DMS153 treated with DMSO at 0.1 percent for 48 hours (cell line): ENCODE measurements around the gene POT1.
A peak's percentile ranks its signal among the peaks of the same experiment; 100 is the strongest.

Experiments used
- DNase-seq: peaks from one replicate; lab custom pipeline; 2025; ENCODE audit not compliant: unreplicated experiment; lab: John Stamatoyannopoulos, UW

Gene POT1

GRCh38 chr7:124810605-124811004 lies 119.0 kb downstream of the POT1 start:
- DNase-seq: no peak

- no peak for DNase-seq
Observed at GRCh38 chr7:124808206-124808605, 121.4 kb downstream of the POT1 start.

GRCh38 chr7:124801330-124801895 lies 128.2 kb downstream of the POT1 start:
- DNase-seq: no peak

- no peak for DNase-seq
Observed at GRCh38 chr7:124800386-124800785, 129.2 kb downstream of the POT1 start.

GRCh38 chr7:124799448-124799847 lies 130.2 kb downstream of the POT1 start:
- DNase-seq: no peak

- no peak for DNase-seq
Observed at GRCh38 chr7:124796771-124797170, 132.9 kb downstream of the POT1 start.

- DNase-seq: no peak
Observed at GRCh38 chr7:124792696-124793095, 136.9 kb downstream of the POT1 start.

GRCh38 chr7:124792002-124792401 lies 137.6 kb downstream of the POT1 start:
- DNase-seq: no peak

GRCh38 chr7:124791426-124791825 lies 138.2 kb downstream of the POT1 start:
- no peak for DNase-seq

GRCh38 chr7:124790645-124791044 lies 139.0 kb downstream of the POT1 start:
- no peak for DNase-seq

GRCh38 chr7:124785994-124786393 lies 143.6 kb downstream of the POT1 start:
- DNase-seq: no peak

GRCh38 chr7:124784879-124785818 lies 144.5 kb downstream of the POT1 start:
- DNase-seq: peak; percentile 62

GRCh38 chr7:124783271-124783670 lies 146.4 kb downstream of the POT1 start:
- DNase-seq: no peak

GRCh38 chr7:124781907-124782734 lies 147.5 kb downstream of the POT1 start:
- no peak for DNase-seq

GRCh38 chr7:124781418-124781817 lies 148.2 kb downstream of the POT1 start:
- DNase-seq: no peak

GRCh38 chr7:124780608-124781007 lies 149.0 kb downstream of the POT1 start:
- DNase-seq: no peak

- DNase-seq: no peak
Observed at GRCh38 chr7:124780056-124780455, 149.6 kb downstream of the POT1 start.

GRCh38 chr7:124779620-124780019 lies 150.0 kb downstream of the POT1 start:
- no peak for DNase-seq

- peak; percentile 63 for DNase-seq
Observed at GRCh38 chr7:124779194-124779593, 150.4 kb downstream of the POT1 start.

GRCh38 chr7:124777268-124777667 lies 152.4 kb downstream of the POT1 start:
- no peak for DNase-seq

- no peak for DNase-seq
Observed at GRCh38 chr7:124776153-124776552, 153.5 kb downstream of the POT1 start.

GRCh38 chr7:124775422-124775821 lies 154.2 kb downstream of the POT1 start:
- DNase-seq: no peak
